SK-N-SH (cell line): ENCODE data around the gene MEIKIN. TPM values are rescaled to one million over a fixed set of nuclear protein-coding genes. Genes with fewer than 3 reads are reported as not detected.
"Not testable (repeated sequence)": the region's sequence is repeated elsewhere in the genome, so short reads cannot be mapped to it uniquely, and the experiment has no call there.

Experiments used
- CTCF ChIA-PET: fragments of 300-600, 350-600 bp; formaldehyde crosslinking; extraction: SDS; loops from one replicate; lab custom pipeline; 2021; lab: Yijun Ruan, JAX
- POLR2A ChIA-PET: fragments of 350-600 bp; sonication (Branson Sonifier 250); formaldehyde crosslinking; extraction: SDS; loops from one replicate; lab custom pipeline; 2020; ENCODE audit warnings: antibody characterized with exemption, inconsistent platforms; lab: Yijun Ruan, JAX
- DNase-seq: peaks from one replicate; pipeline ENCODE4 v3.0.0; 2012
- H2AFZ ChIP-seq: fragments of 200-600 bp; sonication (generic); 2 replicates; pipeline ENCODE4 v1.8.1; 2016; ENCODE audit warnings: antibody characterized with exemption, mild to moderate bottlenecking, low read depth
- H3F3A ChIP-seq: fragments of 200-600 bp; sonication (generic); replicated peaks from 2 replicates; pipeline ENCODE3; 2016; ENCODE audit warnings: antibody characterized with exemption, mild to moderate bottlenecking; ENCODE audit not compliant: insufficient read depth
- H3K27ac ChIP-seq, 2 experiments: fragments of 200-500 bp in 1 of 2; fragments of 200-600 bp in 1 of 2; sonication (Bioruptor generic) in 1 of 2; sonication (generic), shearing (Covaris generic) in 1 of 2; 2 replicates each; pipeline versions ENCODE4 v1.5.1 to v1.6.1; 2014 to 2016; ENCODE audit warnings: low read depth in 2 of 2, inconsistent platforms in 1 of 2, low read length in 1 of 2, mild to moderate bottlenecking in 1 of 2, mixed read lengths in 1 of 2
- H3K27me3 ChIP-seq: fragments of 200-600 bp; sonication (generic), shearing (Covaris generic); 2 replicates; pipeline ENCODE4 v1.6.1; 2016; ENCODE audit warnings: mixed run types; ENCODE audit not compliant: insufficient read depth
- H3K36me3 ChIP-seq, 2 experiments: fragments of 200-500 bp in 1 of 2; fragments of 200-600 bp in 1 of 2; sonication (Bioruptor generic) in 1 of 2; sonication (generic) in 1 of 2; replicated peaks in 1 of 2; 2 replicates each; pipeline versions ENCODE3 to v1.5.1; 2014 to 2016; ENCODE audit warnings: low read length in 1 of 2, mild to moderate bottlenecking in 1 of 2; ENCODE audit not compliant: insufficient read depth in 2 of 2, control insufficient read depth in 1 of 2
- H3K4me1 ChIP-seq, 2 experiments: fragments of 200-500 bp in 1 of 2; fragments of 200-600 bp in 1 of 2; sonication (Bioruptor generic) in 1 of 2; sonication (generic), shearing (Covaris generic) in 1 of 2; 2 replicates each; pipeline versions ENCODE4 v1.5.1 to v1.6.1; 2014 to 2016; ENCODE audit warnings: low read depth in 1 of 2, low read length in 1 of 2, mixed run types in 1 of 2; ENCODE audit not compliant: insufficient read depth in 2 of 2, control insufficient read depth in 1 of 2
- H3K4me2 ChIP-seq: fragments of 200-600 bp; sonication (generic), shearing (Covaris generic); 2 replicates; pipeline ENCODE4 v1.6.1; 2017; ENCODE audit warnings: mixed run types
- H3K4me3 ChIP-seq, 2 experiments: fragments of 200-500 bp in 1 of 2; fragments of 200-600 bp in 1 of 2; sonication (Bioruptor generic) in 1 of 2; sonication (generic), shearing (Covaris generic) in 1 of 2; 2 replicates each; pipeline versions ENCODE4 v1.5.1 to v1.8.1; 2014 to 2016; ENCODE audit warnings: low read depth in 2 of 2, inconsistent platforms in 1 of 2, low read length in 1 of 2, mild to moderate bottlenecking in 1 of 2, mixed read lengths in 1 of 2, moderate library complexity in 1 of 2
- H3K79me2 ChIP-seq: fragments of 200-600 bp; sonication (generic); 2 replicates; pipeline ENCODE4 v1.8.1; 2017; ENCODE audit warnings: mild to moderate bottlenecking; ENCODE audit not compliant: insufficient read depth
- H3K9ac ChIP-seq: fragments of 200-600 bp; sonication (generic); 2 replicates; pipeline ENCODE4 v1.6.1; 2017; ENCODE audit warnings: mixed run types
- H3K9me2 ChIP-seq: fragments of 200-600 bp; sonication (generic); 2 replicates; pipeline ENCODE4 v1.6.1; 2017; ENCODE audit warnings: mixed run types
- H3K9me3 ChIP-seq: fragments of 200-600 bp; sonication (generic); 2 replicates; pipeline ENCODE4 v1.6.1; 2017; ENCODE audit warnings: mixed run types, mild to moderate bottlenecking, moderate library complexity
- H4K20me1 ChIP-seq: fragments of 200-600 bp; sonication (generic); 2 replicates; pipeline ENCODE4 v1.6.1; 2017; ENCODE audit warnings: mild to moderate bottlenecking, mixed run types; ENCODE audit not compliant: insufficient read depth
- CHD2 ChIP-seq: fragments of 150-350 bp; IDR thresholded peaks from 2 replicates; pipeline ENCODE4 v1.6.1; 2018; ENCODE audit warnings: low read length; ENCODE audit not compliant: partially characterized antibody
- FOXM1 ChIP-seq: IDR thresholded peaks from 2 replicates; pipeline ENCODE4 v1.4.0; 2012; ENCODE audit warnings: low read depth, mild to moderate bottlenecking
- GATA2 ChIP-seq: sonication (generic); formaldehyde crosslinking; IDR thresholded peaks from 2 replicates; pipeline ENCODE4 v1.5.0; 2020; ENCODE audit warnings: mild to moderate bottlenecking, missing genetic modification reagents
- JUND ChIP-seq: IDR thresholded peaks from 2 replicates; pipeline ENCODE4 v1.4.0; 2012
- MAX ChIP-seq: IDR thresholded peaks from 2 replicates; pipeline ENCODE4 v1.4.0; 2012; ENCODE audit warnings: low read depth
- MEF2A ChIP-seq: IDR thresholded peaks from 2 replicates; pipeline ENCODE4 v1.4.0; 2012; ENCODE audit warnings: low read depth, borderline replicate concordance
- NFIC ChIP-seq: IDR thresholded peaks from 2 replicates; pipeline ENCODE4 v1.4.0; 2012; ENCODE audit warnings: borderline replicate concordance
- RCOR1 ChIP-seq: fragments of 150-350 bp; IDR thresholded peaks from 2 replicates; pipeline ENCODE4 v1.6.1; 2017; ENCODE audit warnings: antibody characterized with exemption, low read length
- RFX5 ChIP-seq: IDR thresholded peaks from 2 replicates; pipeline ENCODE4 v1.6.1; 2012; ENCODE audit warnings: mild to moderate bottlenecking, improper control_type of control experiment, low read length
- SIN3A ChIP-seq: IDR thresholded peaks from 2 replicates; pipeline ENCODE4 v1.6.1; 2012; ENCODE audit warnings: low read depth, mild to moderate bottlenecking, low read length, moderate library complexity, borderline replicate concordance
- TAF1 ChIP-seq: IDR thresholded peaks from 2 replicates; pipeline ENCODE4 v1.6.1; 2012; ENCODE audit warnings: low read depth, mild to moderate bottlenecking, low read length, moderate library complexity, borderline replicate concordance
- WGBS: methylation state at CpG from one replicate; pipeline ENCODE4 v1.1.6; 2017; ENCODE audit warnings: low lambda C conversion rate; 5-methylcytosine and 5-hydroxymethylcytosine counted together
- polyA plus RNA-seq, 3 experiments: library from polyadenylated mRNA; depleted of rRNA; stranded (reverse); fragments of >200 nt; gene quantifications; 2 replicates each; pipeline ENCODE4 v1.2.3, GENCODE V29; 2012
- TF ChIP-seq, protein P1 (sequence below): fragments of 150-350 bp; IDR thresholded peaks from 2 replicates; pipeline ENCODE4 v1.6.1; 2016; ENCODE audit warnings: mild to moderate bottlenecking, low read depth, low read length
- TF ChIP-seq, protein P2 (sequence below): IDR thresholded peaks from 2 replicates; pipeline ENCODE4 v1.4.0; 2012; ENCODE audit warnings: low read depth, borderline replicate concordance
- TF ChIP-seq, protein P3 (sequence below): IDR thresholded peaks from 2 replicates; pipeline ENCODE4 v1.4.0; 2012; ENCODE audit warnings: low read depth, borderline replicate concordance
- TF ChIP-seq, protein P4 (sequence below): IDR thresholded peaks from 2 replicates; pipeline ENCODE4; 2012

The MEIKIN gene
- polyA plus RNA-seq, 1 of the 3 experiments (the other 2 are of a cell fraction): not detected

DNA sequence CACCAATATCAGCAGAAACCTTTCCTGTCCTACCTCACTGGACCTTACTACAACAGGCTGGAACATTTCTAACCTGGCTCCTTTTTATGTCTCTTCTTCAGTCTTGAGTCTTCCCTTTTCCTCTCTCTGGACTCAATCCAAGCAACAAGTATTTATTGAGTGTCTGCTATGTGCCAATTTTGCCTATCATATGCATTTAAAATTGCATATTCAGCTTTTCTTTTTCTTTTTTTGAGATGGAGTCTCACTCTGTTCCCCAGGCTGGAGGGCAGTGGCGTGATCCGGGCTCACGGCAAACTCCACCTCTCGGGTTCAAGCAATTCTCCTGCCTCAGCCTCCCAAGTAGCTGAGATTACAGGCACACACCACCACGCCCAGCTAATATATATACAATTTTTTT is 65.8 kb downstream of the MEIKIN start:
- no peaks in the 10 kb centered on the region for H3K27me3 ChIP-seq
- H3K9me3 ChIP-seq: no peaks in the 10 kb centered on the region
- H3K4me3 ChIP-seq: no peak overlapping the region
- no peaks in the 10 kb centered on the region for H3K9me2 ChIP-seq
- H4K20me1 ChIP-seq: no peaks in the 10 kb centered on the region
- TF ChIP-seq, protein P1, sequence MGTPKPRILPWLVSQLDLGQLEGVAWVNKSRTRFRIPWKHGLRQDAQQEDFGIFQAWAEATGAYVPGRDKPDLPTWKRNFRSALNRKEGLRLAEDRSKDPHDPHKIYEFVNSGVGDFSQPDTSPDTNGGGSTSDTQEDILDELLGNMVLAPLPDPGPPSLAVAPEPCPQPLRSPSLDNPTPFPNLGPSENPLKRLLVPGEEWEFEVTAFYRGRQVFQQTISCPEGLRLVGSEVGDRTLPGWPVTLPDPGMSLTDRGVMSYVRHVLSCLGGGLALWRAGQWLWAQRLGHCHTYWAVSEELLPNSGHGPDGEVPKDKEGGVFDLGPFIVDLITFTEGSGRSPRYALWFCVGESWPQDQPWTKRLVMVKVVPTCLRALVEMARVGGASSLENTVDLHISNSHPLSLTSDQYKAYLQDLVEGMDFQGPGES: no peak
- TF ChIP-seq, protein P2, sequence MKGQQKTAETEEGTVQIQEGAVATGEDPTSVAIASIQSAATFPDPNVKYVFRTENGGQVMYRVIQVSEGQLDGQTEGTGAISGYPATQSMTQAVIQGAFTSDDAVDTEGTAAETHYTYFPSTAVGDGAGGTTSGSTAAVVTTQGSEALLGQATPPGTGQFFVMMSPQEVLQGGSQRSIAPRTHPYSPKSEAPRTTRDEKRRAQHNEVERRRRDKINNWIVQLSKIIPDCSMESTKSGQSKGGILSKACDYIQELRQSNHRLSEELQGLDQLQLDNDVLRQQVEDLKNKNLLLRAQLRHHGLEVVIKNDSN: no peak
- TF ChIP-seq SIN3A: no peak
- TF ChIP-seq GATA2 (CRISPR knock-in tag): no peak
- no peak for TF ChIP-seq JUND
- TF ChIP-seq, protein P3, sequence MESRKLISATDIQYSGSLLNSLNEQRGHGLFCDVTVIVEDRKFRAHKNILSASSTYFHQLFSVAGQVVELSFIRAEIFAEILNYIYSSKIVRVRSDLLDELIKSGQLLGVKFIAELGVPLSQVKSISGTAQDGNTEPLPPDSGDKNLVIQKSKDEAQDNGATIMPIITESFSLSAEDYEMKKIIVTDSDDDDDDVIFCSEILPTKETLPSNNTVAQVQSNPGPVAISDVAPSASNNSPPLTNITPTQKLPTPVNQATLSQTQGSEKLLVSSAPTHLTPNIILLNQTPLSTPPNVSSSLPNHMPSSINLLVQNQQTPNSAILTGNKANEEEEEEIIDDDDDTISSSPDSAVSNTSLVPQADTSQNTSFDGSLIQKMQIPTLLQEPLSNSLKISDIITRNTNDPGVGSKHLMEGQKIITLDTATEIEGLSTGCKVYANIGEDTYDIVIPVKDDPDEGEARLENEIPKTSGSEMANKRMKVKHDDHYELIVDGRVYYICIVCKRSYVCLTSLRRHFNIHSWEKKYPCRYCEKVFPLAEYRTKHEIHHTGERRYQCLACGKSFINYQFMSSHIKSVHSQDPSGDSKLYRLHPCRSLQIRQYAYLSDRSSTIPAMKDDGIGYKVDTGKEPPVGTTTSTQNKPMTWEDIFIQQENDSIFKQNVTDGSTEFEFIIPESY: no peak
- TF ChIP-seq FOXM1: no peak
- TF ChIP-seq RFX5: no peak
- TF ChIP-seq, protein P4, sequence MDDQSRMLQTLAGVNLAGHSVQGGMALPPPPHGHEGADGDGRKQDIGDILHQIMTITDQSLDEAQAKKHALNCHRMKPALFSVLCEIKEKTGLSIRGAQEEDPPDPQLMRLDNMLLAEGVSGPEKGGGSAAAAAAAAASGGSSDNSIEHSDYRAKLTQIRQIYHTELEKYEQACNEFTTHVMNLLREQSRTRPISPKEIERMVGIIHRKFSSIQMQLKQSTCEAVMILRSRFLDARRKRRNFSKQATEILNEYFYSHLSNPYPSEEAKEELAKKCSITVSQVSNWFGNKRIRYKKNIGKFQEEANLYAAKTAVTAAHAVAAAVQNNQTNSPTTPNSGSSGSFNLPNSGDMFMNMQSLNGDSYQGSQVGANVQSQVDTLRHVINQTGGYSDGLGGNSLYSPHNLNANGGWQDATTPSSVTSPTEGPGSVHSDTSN: no peak
- TF ChIP-seq NFIC: no peak
- TF ChIP-seq TAF1: no peak
- no peak for TF ChIP-seq MEF2A
- no peak for TF ChIP-seq CHD2
- TF ChIP-seq, all 33 proteins: peak for 0
- H3K27ac ChIP-seq: no peak overlapping the region
- H3K4me1 ChIP-seq: no peaks in the 10 kb centered on the region
- no peak for DNase-seq
- ChIA-PET POLR2A (no interaction called here), CTCF (no interaction called here)
- H3K9ac ChIP-seq: no peak overlapping the region
- no peaks in the 10 kb centered on the region for H3F3A ChIP-seq
- H2AFZ ChIP-seq: no peak overlapping the region
- no peak overlapping the region for H3K4me2 ChIP-seq
- WGBS: 27% methylated on average over 5 of the region's 5 CpGs
- H3K79me2 ChIP-seq: no peaks in the 10 kb centered on the region
- H3K36me3 ChIP-seq: no peaks in the 10 kb centered on the region

GRCh38 chr5:131877873-131878272 is 67.6 kb downstream of the MEIKIN start:
- Histone ChIP-seq H3K9ac (no peak overlapping the region), H3K9me3 (no peaks in the 10 kb centered on the region), H3K27ac (no peak overlapping the region), H3F3A (no peaks in the 10 kb centered on the region), H4K20me1 (no peaks in the 10 kb centered on the region), H3K4me3 (no peak overlapping the region), H2AFZ (no peak overlapping the region), H3K4me2 (no peak overlapping the region), H3K9me2 (no peaks in the 10 kb centered on the region), H3K79me2 (no peaks in the 10 kb centered on the region), H3K27me3 (no peaks in the 10 kb centered on the region), H3K4me1 (no peaks in the 10 kb centered on the region), H3K36me3 (no peaks in the 10 kb centered on the region)
- peak; percentile 10 for DNase-seq
- 50% methylated on average over 2 of the region's 2 CpGs for WGBS
- ChIA-PET POLR2A (no interaction called here), CTCF (no interaction called here)
- no peak for TF ChIP-seq TAF1
- no peak for TF ChIP-seq MEF2A
- no peak for TF ChIP-seq MAX
- TF ChIP-seq JUND: no peak
- no peak for TF ChIP-seq RCOR1
- no peak for TF ChIP-seq NFIC

DNA sequence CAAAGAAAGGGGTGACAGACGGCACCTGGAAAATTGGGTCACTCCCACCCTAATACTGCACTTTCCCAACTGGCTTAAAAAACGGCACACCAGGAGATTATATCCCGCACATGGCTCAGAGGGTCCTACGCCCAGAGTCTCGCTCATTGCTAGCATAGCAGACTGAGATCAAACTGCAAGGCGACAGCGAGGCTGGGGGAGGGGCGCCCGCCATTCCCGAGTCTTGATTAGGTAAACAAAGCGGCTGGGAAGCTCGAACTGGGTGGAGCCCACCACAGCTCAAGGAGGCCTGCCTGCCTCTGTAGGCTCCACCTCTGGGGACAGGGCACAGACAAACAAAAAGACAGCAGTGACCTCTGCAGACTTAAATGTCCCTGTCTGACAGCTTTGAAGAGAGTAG is 74.2 kb downstream of the MEIKIN start:
- H3F3A ChIP-seq, H3K9ac ChIP-seq, H3K4me2 ChIP-seq, H3K27ac ChIP-seq, H3K9me3 ChIP-seq, H3K27me3 ChIP-seq, DNase-seq, H3K79me2 ChIP-seq, H3K9me2 ChIP-seq, H3K36me3 ChIP-seq, H3K4me3 ChIP-seq, H3K4me1 ChIP-seq, H2AFZ ChIP-seq, H4K20me1 ChIP-seq, POLR2A ChIA-PET, CTCF ChIA-PET: not testable (repeated sequence)
- WGBS: 32% methylated on average over 4 of the region's 12 CpGs
